Liver (tissue), 9 donors: Measurements from ENCODE around the gene CT47C1. TPM values are rescaled to one million over a fixed set of nuclear protein-coding genes. Genes with fewer than 3 reads are reported as not detected.

Experiments used
- DNase-seq: peaks from one replicate; pipeline ENCODE4 v3.0.0-alpha.2; 2017; ENCODE audit warnings: low spot score
- H3K27ac ChIP-seq, 2 donors: one replicate each; pipeline ENCODE4 v1.7.0; 2013; ENCODE audit warnings: inconsistent platforms in 2 of 2, low read length in 2 of 2, control low read depth in 1 of 2, low read depth in 1 of 2, mild to moderate bottlenecking in 1 of 2
- H3K27me3 ChIP-seq, 4 donors: one replicate each; pipeline versions ENCODE4 v1.6.1 to v1.7.0; 2013; ENCODE audit warnings: low read length in 3 of 4, inconsistent platforms in 1 of 4, mild to moderate bottlenecking in 1 of 4, moderate library complexity in 1 of 4; ENCODE audit not compliant: control insufficient read depth in 4 of 4, insufficient read depth in 4 of 4
- H3K36me3 ChIP-seq, 4 donors: one replicate each; pipeline versions ENCODE4 v1.6.1 to v1.7.0; 2013; ENCODE audit warnings: low read length in 3 of 4, mild to moderate bottlenecking in 3 of 4, low read depth in 1 of 4, moderate library complexity in 1 of 4; ENCODE audit not compliant: control insufficient read depth in 4 of 4, insufficient read depth in 3 of 4
- H3K4me1 ChIP-seq, 4 donors: one replicate each; pipeline versions ENCODE4 v1.6.1 to v1.7.0; 2013; ENCODE audit warnings: low read length in 3 of 4, mild to moderate bottlenecking in 3 of 4, moderate library complexity in 1 of 4; ENCODE audit not compliant: control insufficient read depth in 4 of 4, insufficient read depth in 4 of 4
- H3K4me3 ChIP-seq, 3 donors: one replicate each; pipeline versions ENCODE4 v1.6.1 to v1.7.0; 2013; ENCODE audit warnings: low read length in 3 of 3, control low read depth in 1 of 3, low read depth in 1 of 3, mild to moderate bottlenecking in 1 of 3
- H3K9ac ChIP-seq, 2 donors: one replicate each; pipeline ENCODE4 v1.7.0; 2013; ENCODE audit warnings: low read length in 2 of 2, mild to moderate bottlenecking in 2 of 2, moderate library complexity in 2 of 2, control low read depth in 1 of 2, low read depth in 1 of 2
- H3K9me3 ChIP-seq, 4 donors: one replicate each; pipeline versions ENCODE4 v1.6.1 to v1.7.0; 2013; ENCODE audit warnings: low read length in 3 of 4; ENCODE audit not compliant: control insufficient read depth in 4 of 4
- EGR1 ChIP-seq, 2 donors: IDR thresholded peaks; 2 replicates each; pipeline ENCODE4 v1.6.1; 2016 to 2018; ENCODE audit warnings: antibody characterized with exemption in 2 of 2, low read depth in 2 of 2
- FOXA1 ChIP-seq: IDR thresholded peaks from 2 replicates; pipeline ENCODE4 v1.6.1; 2016; ENCODE audit warnings: antibody characterized with exemption
- FOXA2 ChIP-seq: IDR thresholded peaks from 2 replicates; pipeline ENCODE4 v1.6.1; 2016; ENCODE audit warnings: antibody characterized with exemption
- GABPA ChIP-seq, 2 donors: IDR thresholded peaks in 1 of 2; conservative IDR thresholded peaks in 1 of 2; 2 replicates each; pipeline ENCODE4 v1.6.1; 2016; ENCODE audit warnings: antibody characterized with exemption in 2 of 2, mild to moderate bottlenecking in 1 of 2, moderate library complexity in 1 of 2
- HNF4A ChIP-seq, 2 donors: conservative IDR thresholded peaks; 2 replicates each; pipeline ENCODE4 v1.6.1; 2016; ENCODE audit warnings: antibody characterized with exemption in 2 of 2, mild to moderate bottlenecking in 2 of 2
- HNF4G ChIP-seq: IDR thresholded peaks from 2 replicates; pipeline ENCODE4 v1.6.1; 2016; ENCODE audit warnings: antibody characterized with exemption
- JUND ChIP-seq, 2 donors: IDR thresholded peaks; 2 replicates each; pipeline ENCODE4 v1.6.1; 2016; ENCODE audit warnings: antibody characterized with exemption in 2 of 2
- NR2F2 ChIP-seq: IDR thresholded peaks from 2 replicates; pipeline ENCODE4 v1.6.1; 2016; ENCODE audit warnings: antibody characterized with exemption
- RAD21 ChIP-seq, 2 donors: IDR thresholded peaks; 2 replicates each; pipeline ENCODE4 v1.6.1; 2016; ENCODE audit warnings: antibody characterized with exemption in 2 of 2, mild to moderate bottlenecking in 2 of 2
- REST ChIP-seq: IDR thresholded peaks from 2 replicates; pipeline ENCODE4 v1.6.1; 2016; ENCODE audit warnings: antibody characterized with exemption, mild to moderate bottlenecking
- RXRA ChIP-seq, 2 donors: IDR thresholded peaks; 2 replicates each; pipeline ENCODE4 v1.6.1; 2017 to 2018; ENCODE audit warnings: antibody characterized with exemption in 2 of 2, mild to moderate bottlenecking in 1 of 2
- TAF1 ChIP-seq: conservative IDR thresholded peaks from 2 replicates; pipeline ENCODE4 v1.6.1; 2016; ENCODE audit warnings: antibody characterized with exemption, mild to moderate bottlenecking
- YY1 ChIP-seq: IDR thresholded peaks from 2 replicates; pipeline ENCODE4 v1.6.1; 2016; ENCODE audit warnings: antibody characterized with exemption, mild to moderate bottlenecking
- ZBTB33 ChIP-seq: IDR thresholded peaks from 2 replicates; pipeline ENCODE4 v1.6.1; 2016; ENCODE audit warnings: antibody characterized with exemption
- WGBS: extraction: QIAGEN DNeasy Blood & Tissue Kit; methylation state at CpG from one replicate; pipeline ENCODE4 v1.1.7; 2013; 5-methylcytosine and 5-hydroxymethylcytosine counted together
- polyA plus RNA-seq, 2 donors: library from polyadenylated mRNA; stranded (reverse) in 1 of 2; unstranded in 1 of 2; fragments of 200-250 nt in 1 of 2; fragments of >200 nt in 1 of 2; fragmentation: Nextera tagmentation in 1 of 2; extraction: Ambion mirVana in 1 of 2; gene quantifications; one replicate each; pipeline versions ENCODE4 v1.2.1 to v1.2.3, GENCODE V29; 2013 to 2015
- total RNA-seq, 2 donors: library from RNA; depleted of rRNA; stranded (reverse); fragments of >200 nt; gene quantifications; one replicate each; pipeline ENCODE4 v1.2.3, GENCODE V29; 2014
- TF ChIP-seq, protein P1 (sequence below): fragments of 150-350 bp; IDR thresholded peaks from 2 replicates; pipeline ENCODE4 v1.5.1; 2017; ENCODE audit warnings: improper control_type of control experiment, low read depth, low read length; ENCODE audit not compliant: missing input control
- TF ChIP-seq, protein P2 (sequence below): IDR thresholded peaks from 2 replicates; pipeline ENCODE4 v1.6.1; 2016; ENCODE audit warnings: antibody characterized with exemption
- donor health status: healthy.
- donor health status: healthy.
- donor health status: healthy.
- donor health status: healthy.
- donor health status: healthy.

Gene CT47C1
- total and polyA plus RNA-seq, 4 donors, result not detected

- Histone ChIP-seq H3K4me1 (peaks cover 0 to 3% (median 0%) of the 10 kb centered on the region in 4 donors), H3K9me3 (no peaks in the 10 kb centered on the region), H3K27ac (no peak overlapping the region), H3K4me3 (no peak overlapping the region), H3K9ac (no peak overlapping the region), H3K27me3 (peaks cover 0 to 3% (median 0%) of the 10 kb centered on the region in 4 donors), H3K36me3 (no peaks in the 10 kb centered on the region)
- TF ChIP-seq JUND (IDR thresholded peaks at IDR 0.05) (no peak), TAF1 (no peak), NR2F2 (no peak), RXRA (IDR thresholded peaks at IDR 0.05) (no peak), FOXA2 (no peak), RAD21 (IDR thresholded peaks at IDR 0.05) (no peak), ZBTB33 (no peak), HNF4A (conservative IDR thresholded peaks at IDR 0.05) (no peak), REST (no peak), GABPA (IDR thresholded peaks at IDR 0.05 in 1 of 2, conservative IDR thresholded peaks at IDR 0.05 in 1 of 2) (no peak), EGR1 (IDR thresholded peaks at IDR 0.05; ENCODE audit: low read depth in 2 of 2) (no peak), YY1 (no peak), HNF4G (no peak), FOXA1 (no peak)
- TF ChIP-seq, protein P1, sequence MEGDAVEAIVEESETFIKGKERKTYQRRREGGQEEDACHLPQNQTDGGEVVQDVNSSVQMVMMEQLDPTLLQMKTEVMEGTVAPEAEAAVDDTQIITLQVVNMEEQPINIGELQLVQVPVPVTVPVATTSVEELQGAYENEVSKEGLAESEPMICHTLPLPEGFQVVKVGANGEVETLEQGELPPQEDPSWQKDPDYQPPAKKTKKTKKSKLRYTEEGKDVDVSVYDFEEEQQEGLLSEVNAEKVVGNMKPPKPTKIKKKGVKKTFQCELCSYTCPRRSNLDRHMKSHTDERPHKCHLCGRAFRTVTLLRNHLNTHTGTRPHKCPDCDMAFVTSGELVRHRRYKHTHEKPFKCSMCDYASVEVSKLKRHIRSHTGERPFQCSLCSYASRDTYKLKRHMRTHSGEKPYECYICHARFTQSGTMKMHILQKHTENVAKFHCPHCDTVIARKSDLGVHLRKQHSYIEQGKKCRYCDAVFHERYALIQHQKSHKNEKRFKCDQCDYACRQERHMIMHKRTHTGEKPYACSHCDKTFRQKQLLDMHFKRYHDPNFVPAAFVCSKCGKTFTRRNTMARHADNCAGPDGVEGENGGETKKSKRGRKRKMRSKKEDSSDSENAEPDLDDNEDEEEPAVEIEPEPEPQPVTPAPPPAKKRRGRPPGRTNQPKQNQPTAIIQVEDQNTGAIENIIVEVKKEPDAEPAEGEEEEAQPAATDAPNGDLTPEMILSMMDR, result no peak
- DNase-seq, result no peak
- WGBS, result 94% methylated on average over 2 of the region's 2 CpGs
These were observed 26.9 kb upstream of the CT47C1 start for GRCh38 chrX:119045884-119046283.

DNA sequence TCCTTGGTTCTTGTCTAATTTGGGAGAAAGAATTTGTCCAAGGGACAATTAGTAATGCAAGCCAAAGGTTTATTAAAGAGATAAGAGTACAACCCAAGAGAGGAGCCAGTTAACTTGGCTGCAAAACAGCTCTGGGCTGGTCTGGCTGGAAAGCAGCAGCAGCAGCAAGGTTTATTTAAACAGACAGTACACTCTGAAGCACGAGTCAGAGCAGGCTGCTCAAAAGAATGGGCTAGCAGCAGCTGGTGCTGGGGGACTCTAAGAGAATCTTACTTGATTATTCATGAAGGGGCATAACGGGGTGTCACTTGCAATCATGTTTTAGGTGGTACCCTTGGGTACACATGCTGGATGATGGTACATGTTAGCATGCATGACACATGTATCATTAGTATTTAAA lies 17.1 kb upstream of the CT47C1 start:
- WGBS, result 56% methylated on average over 2 of the region's 2 CpGs
- no peaks in the 10 kb centered on the region for H3K4me1 ChIP-seq
- TF ChIP-seq HNF4G (no peak), GABPA (IDR thresholded peaks at IDR 0.05 in 1 of 2, conservative IDR thresholded peaks at IDR 0.05 in 1 of 2) (no peak), RXRA (IDR thresholded peaks at IDR 0.05) (no peak), NR2F2 (no peak), JUND (IDR thresholded peaks at IDR 0.05) (no peak)
- TF ChIP-seq, protein P2, sequence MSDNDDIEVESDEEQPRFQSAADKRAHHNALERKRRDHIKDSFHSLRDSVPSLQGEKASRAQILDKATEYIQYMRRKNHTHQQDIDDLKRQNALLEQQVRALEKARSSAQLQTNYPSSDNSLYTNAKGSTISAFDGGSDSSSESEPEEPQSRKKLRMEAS, result no peak
- no peak for DNase-seq
- no peak overlapping the region for H3K4me3 ChIP-seq
- no peak overlapping the region for H3K27ac ChIP-seq
- H3K9ac ChIP-seq, result no peak overlapping the region
- H3K9me3 ChIP-seq, result no peaks in the 10 kb centered on the region
- peaks cover 0 to 2% (median 0%) of the 10 kb centered on the region in 4 donors for H3K27me3 ChIP-seq
- no peaks in the 10 kb centered on the region for H3K36me3 ChIP-seq
